GM12873 (cell line): ENCODE measurements around the gene LIPK.
A peak's percentile ranks its signal among the peaks of the same experiment; 100 is the strongest.

Source experiments
- TF ChIP-seq, protein P1 (sequence below): IDR thresholded peaks from 2 replicates; pipeline ENCODE4 v1.5.1; 2012; ENCODE audit warnings: low read depth, mild to moderate bottlenecking, moderate library complexity, low read length, control low read depth; ENCODE audit not compliant: insufficient read depth; ENCODE audit errors: missing control alignments

The LIPK gene

DNA sequence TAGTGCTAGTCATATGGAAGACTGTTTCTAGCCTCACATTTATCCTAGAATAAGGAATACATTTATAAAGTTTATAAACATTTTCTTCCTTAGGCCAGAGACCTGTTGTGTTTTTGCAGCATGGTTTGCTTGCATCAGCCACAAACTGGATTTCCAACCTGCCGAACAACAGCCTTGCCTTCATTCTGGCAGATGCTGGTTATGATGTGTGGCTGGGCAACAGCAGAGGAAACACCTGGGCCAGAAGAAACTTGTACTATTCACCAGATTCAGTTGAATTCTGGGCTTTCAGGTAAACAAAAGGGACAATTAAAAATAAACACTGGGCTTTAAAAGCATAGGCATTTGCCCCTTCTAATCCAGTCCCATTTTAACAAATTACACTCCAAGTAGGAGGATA, 37.6 kb upstream of the LIPK start:
- TF ChIP-seq, protein P1, sequence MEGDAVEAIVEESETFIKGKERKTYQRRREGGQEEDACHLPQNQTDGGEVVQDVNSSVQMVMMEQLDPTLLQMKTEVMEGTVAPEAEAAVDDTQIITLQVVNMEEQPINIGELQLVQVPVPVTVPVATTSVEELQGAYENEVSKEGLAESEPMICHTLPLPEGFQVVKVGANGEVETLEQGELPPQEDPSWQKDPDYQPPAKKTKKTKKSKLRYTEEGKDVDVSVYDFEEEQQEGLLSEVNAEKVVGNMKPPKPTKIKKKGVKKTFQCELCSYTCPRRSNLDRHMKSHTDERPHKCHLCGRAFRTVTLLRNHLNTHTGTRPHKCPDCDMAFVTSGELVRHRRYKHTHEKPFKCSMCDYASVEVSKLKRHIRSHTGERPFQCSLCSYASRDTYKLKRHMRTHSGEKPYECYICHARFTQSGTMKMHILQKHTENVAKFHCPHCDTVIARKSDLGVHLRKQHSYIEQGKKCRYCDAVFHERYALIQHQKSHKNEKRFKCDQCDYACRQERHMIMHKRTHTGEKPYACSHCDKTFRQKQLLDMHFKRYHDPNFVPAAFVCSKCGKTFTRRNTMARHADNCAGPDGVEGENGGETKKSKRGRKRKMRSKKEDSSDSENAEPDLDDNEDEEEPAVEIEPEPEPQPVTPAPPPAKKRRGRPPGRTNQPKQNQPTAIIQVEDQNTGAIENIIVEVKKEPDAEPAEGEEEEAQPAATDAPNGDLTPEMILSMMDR: no peak

- TF ChIP-seq, protein P1: no peak
Observed at GRCh38 chr10:88670497-88670896, 35.6 kb upstream of the LIPK start.

GRCh38 chr10:88672041-88672440, 34.0 kb upstream of the LIPK start:
- TF ChIP-seq, protein P1: no peak

DNA sequence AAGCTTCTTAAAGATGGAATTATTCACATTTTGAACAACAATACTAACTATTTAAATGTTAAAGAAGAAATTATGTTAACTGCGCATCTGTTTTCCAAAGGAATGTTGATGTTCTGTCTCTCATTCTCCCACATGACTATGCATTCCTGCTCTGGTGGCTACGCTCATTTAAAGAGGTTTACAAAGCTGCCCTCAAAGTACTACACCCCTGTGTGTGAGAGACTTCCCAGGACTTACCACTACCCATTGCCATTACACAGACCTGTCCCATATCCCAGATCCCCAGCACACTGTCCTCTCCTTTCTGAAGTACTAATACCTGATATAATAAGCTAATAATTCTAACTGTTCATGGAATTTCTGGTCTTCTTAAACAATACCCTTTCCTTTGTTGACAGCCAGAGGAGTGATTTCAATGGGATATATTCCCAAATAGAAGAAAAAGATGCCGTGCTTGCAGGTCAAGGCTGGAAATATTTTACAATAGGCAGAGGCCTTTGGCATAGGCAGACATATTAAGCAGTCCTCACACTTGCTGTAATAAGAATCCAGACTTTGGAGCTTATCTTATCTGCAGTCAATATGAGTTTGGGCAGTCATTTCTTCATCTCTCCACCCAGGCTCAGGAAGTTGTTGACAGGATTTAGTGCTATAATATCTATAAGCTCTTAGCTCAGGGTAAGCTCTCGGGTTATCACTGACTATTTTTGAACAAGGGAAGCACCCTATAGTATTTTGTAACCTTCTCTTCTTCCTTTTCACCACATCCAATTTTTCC, 29.6 kb upstream of the LIPK start:
- TF ChIP-seq, protein P1: no peak

GRCh38 chr10:88680958-88681357, 25.1 kb upstream of the LIPK start:
- TF ChIP-seq, protein P1: no peak

DNA sequence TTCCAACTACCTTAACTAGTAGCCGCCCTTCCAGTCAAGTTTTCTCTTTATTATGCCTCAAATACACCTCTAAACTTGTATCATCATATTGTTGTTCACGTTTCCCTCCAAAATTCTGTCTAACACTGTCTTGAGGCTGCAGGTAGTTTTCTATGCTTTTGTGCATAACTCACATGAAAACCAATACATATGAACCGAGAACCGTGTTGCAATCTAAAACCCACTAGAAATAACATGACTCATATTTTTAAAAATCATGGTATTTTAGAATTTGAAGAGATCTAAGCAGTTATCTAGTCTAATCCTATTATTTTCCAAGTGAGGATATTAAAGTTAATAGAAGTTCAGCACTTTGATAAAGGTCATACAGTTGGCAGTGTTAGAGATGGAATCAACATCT, 23.6 kb upstream of the LIPK start:
- TF ChIP-seq, protein P1: no peak

DNA sequence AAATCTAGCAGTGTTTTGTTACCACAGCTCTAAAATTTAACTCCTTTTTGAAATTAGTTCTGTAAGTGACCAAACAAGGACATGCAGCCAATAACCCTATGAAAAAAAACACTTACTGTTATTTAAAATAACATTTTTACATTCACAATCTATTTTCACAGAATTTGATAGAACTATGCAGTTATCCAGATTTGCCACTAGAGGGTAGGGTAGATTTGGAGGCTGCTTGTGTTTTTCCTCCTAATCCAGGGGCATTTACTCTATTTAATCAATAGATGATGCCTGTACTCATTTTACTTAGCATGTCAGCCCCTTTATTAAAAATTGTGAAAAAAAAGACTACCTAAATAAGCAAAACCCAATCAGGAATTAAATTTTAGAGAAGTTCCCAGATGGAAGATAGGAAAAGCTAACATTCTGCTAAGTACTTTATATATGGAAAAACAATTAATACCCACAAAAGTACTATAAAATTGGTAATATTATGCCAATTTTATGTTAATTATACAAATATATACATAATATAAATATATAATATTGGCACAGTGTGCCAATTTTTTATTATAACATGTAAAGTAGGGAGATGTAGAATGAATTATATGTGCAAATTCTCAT, 18.1 kb upstream of the LIPK start:
- TF ChIP-seq, protein P1: peak; percentile 71
